ENCODE measurements around the gene B3GALT4.
"Not testable (repeated sequence)": the region's sequence is repeated elsewhere in the genome, so short reads cannot be mapped to it uniquely, and the experiment has no call there.

Gene B3GALT4

GRCh38 chr6:33272275-33273128 lies 4.4 kb upstream of the B3GALT4 start:
- DNase-seq: no peak

DNA sequence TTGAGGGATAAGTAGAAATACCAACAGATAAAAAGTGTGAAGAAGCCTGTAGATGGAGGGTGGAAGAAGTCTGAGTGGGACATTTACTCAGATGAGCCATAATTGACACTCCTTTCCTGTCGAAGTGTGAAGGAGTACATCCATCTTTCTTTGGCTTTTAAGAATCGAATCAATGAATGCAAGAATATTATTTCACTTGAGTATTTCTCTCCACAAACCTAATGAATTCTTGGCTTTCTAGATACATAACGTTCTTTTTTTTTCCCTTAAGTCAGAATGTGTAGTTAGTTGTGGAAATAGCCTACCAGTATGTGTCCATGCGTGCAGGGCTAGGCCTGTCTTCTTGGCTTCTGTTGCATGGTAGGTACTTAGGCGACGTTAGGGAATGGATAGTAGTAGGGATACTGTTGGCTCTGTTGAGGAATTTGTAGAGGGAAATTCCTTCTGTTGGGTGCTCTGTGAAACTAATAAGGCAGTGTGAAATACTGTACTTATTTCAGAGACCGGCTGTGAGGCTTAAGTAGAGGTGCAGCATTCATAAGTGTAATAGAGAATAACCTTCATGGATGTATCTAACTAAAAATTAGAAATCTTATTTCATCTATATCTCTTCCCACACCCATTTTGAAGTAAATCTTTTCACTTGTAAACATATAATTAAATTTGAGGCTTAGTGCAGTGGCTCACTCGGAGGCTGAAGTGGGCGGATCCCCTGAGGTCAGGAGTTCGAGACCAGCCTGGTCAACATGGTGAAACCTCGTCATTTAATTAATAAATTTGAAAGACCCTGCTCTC lies 3.6 kb upstream of the B3GALT4 start:
- no peak for DNase-seq

- no peak for DNase-seq
Measured at GRCh38 chr6:33273924-33274902, 2.7 kb upstream of the B3GALT4 start.

GRCh38 chr6:33275795-33276580 lies 935 bp upstream of the B3GALT4 start:
- not testable (repeated sequence) for DNase-seq

DNA sequence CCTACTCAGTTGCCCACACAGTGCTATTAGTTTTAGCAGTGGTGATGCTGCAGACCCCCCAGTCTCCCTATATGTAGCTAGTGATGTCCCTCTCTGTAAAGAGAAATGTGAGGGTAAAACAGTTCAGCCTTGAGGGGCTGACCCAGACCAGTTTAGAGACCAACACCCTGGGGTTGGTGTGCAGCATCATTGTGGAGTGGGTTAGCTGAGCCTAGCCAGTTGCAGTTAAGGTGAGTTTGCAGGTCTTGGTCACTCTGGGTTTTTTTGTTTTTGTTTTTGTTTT lies 401 bp upstream of the B3GALT4 start:
- no peak for DNase-seq

DNA sequence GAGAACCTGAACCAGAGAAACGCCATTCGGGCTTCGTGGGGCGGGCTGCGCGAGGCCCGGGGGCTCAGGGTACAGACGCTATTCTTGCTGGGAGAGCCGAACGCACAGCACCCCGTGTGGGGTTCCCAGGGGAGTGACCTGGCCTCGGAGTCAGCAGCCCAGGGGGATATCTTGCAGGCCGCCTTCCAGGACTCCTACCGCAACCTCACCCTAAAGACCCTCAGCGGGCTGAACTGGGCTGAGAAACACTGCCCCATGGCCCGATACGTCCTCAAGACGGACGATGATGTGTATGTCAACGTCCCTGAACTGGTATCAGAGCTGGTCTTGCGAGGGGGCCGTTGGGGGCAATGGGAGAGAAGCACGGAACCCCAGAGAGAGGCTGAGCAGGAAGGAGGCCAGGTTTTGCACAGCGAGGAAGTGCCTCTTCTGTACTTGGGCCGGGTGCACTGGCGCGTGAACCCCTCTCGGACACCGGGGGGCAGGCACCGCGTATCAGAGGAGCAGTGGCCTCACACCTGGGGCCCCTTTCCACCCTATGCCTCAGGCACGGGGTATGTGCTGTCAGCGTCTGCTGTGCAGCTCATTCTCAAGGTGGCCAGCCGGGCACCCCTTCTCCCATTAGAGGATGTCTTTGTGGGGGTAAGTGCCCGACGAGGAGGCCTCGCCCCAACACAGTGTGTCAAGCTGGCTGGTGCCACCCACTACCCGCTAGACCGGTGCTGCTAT lies 904 bp downstream of the B3GALT4 start:
- peak; percentile 36 for DNase-seq

DNA sequence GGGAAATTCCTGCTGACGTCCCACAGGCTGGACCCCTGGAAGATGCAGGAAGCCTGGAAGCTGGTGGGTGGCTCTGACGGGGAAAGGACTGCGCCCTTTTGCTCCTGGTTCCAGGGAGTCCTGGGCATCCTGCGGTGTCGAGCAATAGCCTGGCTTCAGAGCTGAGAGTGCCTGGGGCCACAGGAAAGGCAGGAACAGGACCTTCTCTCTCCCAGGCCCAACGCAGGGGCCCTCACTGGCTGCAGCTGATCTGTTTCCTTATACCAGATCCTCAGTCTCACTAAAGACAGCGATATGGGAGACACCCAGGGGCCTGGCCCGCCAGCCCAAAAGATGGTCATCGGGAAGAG lies 1.4 kb downstream of the B3GALT4 start:
- no peak for DNase-seq

DNA sequence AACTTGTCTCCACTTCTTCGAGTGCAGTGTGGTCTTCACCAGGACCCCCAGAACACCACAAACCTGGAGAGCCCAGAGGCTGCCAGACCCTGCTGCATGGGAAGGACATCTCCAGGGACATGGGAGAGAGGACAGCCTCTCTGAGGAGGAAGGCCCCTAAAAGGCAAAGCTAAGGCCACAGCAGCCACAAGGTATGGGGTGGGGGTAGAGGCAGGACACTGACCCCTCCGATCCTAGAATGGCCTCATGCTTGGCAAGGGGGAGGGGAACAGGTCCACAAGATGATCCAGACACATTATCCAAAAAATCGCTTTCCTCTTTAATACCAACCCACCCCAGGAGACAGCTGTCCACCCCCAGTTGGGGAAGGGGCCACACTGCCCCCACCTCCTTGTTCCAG lies 1.9 kb downstream of the B3GALT4 start:
- no peak for DNase-seq

DNA sequence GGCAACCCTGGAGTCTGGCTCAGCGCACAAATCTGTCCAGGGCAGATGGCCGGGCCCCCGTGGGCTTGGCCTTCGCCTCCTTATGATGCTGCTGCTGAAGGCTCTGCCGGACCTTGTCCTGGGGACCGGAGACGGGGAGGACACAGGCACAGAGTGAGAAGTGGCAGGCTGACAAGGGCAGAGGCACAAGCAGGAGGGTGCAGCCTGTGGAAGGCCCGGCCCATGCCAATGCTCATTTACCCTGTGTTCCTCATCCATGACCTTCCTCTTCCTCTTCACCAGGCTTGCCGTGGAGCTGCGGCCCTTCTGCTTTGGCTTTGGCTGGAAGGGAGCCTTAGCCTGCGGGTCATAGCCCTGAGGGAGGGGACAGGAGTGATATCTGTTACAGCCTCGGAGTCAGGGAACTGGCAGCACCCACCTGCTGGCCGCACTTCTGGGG lies 2.4 kb downstream of the B3GALT4 start:
- no peak for DNase-seq

DNA sequence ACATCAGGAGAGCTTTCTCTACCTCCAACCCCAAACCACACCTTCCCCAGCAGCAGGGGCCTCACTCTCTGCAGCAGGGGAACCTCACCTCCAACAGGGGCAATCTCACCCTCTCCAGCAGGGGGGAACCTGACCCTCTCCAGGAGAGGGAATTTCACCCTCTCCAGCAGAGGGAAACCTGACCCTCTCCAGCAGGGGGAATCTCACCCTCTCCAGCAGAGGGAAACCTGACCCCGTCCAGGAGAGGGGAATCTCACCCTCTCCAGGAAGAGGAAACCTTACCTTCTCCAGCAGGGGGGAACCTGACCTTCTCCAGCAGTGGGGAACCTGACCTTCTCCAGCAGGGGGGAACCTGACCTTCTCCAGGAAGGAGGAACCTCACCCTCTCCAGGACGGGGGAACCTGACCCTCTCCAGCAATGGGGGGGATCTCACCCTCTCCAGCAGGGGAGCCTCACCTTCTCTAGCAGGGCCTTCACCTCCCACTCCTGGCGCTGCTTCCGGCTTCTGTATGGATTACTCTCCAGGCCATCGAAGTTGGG lies 3.1 kb downstream of the B3GALT4 start:
- no peak for DNase-seq

DNA sequence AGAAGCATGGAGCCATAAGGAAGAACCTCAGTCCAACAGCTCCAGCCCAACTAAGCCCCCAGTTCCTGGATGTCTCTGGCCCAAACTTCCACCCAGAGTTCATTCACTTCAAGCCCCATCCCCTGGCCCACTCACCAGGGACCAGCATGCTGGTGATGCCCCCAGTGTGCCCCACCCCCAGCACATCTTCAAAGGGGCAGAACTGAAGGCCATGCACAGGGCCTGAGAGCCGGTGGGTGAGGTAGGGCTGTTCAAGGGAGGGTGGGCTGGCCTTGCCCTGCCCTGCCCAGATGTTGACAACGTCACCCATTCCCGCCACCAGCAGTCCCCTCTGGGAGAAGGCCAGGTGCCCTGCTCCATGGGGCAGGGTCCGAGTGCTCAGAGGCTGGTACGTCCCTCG lies 3.6 kb downstream of the B3GALT4 start:
- no peak for DNase-seq

DNA sequence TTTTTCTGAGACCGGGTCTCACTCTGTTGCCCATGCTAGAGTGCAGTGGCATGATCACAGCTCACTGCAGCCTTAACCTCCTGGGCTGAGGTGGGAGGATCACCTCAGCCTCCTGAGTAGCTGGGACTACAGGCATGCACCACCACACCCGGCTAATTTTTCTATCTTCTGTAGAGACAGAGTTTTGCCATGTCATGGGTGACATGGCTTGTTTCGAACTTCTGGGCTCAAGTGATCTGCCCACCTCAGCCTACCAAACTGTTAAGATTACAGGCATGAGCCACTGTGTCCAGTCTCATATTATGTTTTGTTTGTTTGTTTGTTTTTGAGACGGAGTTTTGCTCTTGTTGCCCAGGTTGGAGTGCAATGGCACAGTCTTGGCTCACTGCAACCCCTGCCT lies 8.3 kb downstream of the B3GALT4 start:
- not testable (repeated sequence) for DNase-seq

- DNase-seq: no peak
Measured at GRCh38 chr6:33286946-33287914, 10.3 kb downstream of the B3GALT4 start.

DNA sequence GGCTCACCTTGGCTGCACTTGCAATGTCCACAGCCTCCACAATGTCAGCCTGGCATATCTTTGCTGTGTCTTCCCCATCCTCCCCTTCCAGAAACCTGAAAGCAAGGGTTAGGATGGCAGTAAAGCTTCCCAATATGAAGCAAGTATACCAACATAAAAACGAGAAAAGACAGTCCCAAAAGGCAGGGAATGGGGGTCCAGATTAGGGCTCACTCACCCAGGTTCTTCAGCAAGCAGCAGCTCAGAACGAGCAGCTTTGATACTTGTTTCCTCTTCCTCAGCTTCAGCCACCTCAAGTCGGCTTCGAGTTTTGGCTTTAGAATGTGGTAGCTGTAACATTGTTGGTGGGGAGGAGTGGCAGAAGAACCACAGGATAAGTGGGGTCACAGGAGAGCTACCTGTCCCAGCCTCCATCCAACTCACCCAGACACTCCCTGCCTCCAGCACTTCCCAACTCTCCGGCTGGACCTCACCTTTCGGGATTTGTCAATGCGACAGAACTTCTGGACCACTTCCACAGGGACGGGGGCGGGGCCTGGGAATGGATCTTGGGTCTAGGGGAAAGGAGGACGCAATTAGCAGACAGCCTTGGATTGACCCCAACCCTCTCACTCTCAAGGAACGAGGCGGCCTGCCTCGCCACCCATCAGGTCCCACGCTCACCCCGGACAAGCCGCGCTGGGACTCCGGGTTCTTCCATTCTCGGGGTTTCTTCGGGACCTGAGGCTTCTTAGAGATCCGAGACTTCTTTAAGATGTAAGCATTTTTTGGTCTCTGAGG lies 11.4 kb downstream of the B3GALT4 start:
- DNase-seq: no peak

GRCh38 chr6:33288921-33289783 lies 12.2 kb downstream of the B3GALT4 start, which contains the start of the genes PFDN6 and WDR46:
Gene PFDN6, plus strand, starts transcription at chr6:33289601. Its CDS starts 256 bp downstream, at chr6:33289857.
Gene WDR46, minus strand, starts transcription at chr6:33289239. Its CDS starts 69 bp downstream, at chr6:33289170.
- peak; percentile 87 for DNase-seq

DNA sequence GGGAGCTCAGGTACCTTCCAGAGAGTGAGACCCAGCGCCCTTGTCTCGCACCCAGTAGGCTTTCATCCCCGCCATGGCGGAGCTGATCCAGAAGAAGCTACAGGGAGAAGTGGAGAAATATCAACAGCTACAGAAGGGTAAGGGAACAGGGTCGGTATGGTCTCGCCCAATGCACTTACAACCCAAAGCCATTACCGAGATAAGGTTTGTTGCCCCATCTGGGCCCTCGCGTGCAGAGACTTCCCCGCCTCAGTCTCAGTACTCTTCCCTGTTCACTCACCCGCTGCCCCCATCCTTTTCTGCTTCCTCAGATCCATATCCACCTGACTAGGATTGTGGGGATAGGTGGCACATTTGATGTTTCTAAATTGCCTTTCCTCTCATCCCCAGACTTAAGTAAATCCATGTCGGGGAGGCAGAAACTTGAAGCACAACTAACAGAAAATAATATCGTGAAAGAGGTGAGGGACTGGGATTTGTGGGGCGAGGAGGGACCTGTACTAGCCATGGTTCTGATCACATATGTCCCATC lies 12.9 kb downstream of the B3GALT4 start:
- DNase-seq: no peak

GRCh38 chr6:33290459-33290858 lies 13.5 kb downstream of the B3GALT4 start:
- DNase-seq: no peak
